Subcutaneous adipose tissue (tissue), 4 donors: ENCODE measurements around the gene HOXC4. TPM values are rescaled to one million over a fixed set of nuclear protein-coding genes. Genes with fewer than 3 reads are reported as not detected.

Experiments
- total RNA-seq, 4 donors: library from RNA; depleted of rRNA; stranded (reverse); fragments of >200 nt; gene quantifications; one replicate each; pipeline ENCODE4 v1.1.0, GENCODE V29; 2016
- TF ChIP-seq, protein P1 (sequence below): fragments of 450-650 bp; IDR thresholded peaks from one replicate; pipeline ENCODE4 v1.5.1; 2016; ENCODE audit warnings: low read depth, mild to moderate bottlenecking, control low read depth, antibody characterized with exemption, moderate library complexity

HOXC4 gene
- total RNA-seq, 4 donors from 2014 or later: 1.1 to 3.5 (median 2.1) TPM

DNA sequence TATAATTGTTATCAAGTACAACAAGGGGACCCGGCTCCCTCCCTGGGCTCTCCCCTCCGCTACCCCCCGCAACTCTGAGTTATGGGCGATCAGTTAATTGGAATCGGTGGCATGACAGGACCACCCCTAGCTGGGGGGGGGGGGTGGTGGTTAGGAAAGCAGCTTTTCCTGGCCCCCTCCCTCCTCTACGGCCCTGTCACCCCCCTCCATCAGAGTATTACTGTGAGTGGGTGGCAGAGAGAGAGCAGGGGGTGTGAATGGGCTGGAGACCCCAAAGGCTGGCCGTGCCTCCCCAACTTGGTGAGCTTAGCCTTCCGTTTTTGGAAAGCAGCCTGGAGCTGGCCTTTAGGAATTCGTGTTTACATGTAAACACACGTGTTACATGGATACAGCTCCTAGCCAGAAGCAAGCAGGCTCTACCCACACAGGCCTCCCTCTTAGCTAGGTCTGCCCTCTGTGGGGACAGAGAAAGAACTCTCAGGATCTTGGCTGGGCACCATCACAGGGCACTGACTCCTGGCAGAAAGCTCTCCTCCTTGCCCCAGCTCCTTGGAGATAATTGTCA lies 1.1 kb upstream of the HOXC4 start:
- TF ChIP-seq, protein P1, sequence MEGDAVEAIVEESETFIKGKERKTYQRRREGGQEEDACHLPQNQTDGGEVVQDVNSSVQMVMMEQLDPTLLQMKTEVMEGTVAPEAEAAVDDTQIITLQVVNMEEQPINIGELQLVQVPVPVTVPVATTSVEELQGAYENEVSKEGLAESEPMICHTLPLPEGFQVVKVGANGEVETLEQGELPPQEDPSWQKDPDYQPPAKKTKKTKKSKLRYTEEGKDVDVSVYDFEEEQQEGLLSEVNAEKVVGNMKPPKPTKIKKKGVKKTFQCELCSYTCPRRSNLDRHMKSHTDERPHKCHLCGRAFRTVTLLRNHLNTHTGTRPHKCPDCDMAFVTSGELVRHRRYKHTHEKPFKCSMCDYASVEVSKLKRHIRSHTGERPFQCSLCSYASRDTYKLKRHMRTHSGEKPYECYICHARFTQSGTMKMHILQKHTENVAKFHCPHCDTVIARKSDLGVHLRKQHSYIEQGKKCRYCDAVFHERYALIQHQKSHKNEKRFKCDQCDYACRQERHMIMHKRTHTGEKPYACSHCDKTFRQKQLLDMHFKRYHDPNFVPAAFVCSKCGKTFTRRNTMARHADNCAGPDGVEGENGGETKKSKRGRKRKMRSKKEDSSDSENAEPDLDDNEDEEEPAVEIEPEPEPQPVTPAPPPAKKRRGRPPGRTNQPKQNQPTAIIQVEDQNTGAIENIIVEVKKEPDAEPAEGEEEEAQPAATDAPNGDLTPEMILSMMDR: no peak

DNA sequence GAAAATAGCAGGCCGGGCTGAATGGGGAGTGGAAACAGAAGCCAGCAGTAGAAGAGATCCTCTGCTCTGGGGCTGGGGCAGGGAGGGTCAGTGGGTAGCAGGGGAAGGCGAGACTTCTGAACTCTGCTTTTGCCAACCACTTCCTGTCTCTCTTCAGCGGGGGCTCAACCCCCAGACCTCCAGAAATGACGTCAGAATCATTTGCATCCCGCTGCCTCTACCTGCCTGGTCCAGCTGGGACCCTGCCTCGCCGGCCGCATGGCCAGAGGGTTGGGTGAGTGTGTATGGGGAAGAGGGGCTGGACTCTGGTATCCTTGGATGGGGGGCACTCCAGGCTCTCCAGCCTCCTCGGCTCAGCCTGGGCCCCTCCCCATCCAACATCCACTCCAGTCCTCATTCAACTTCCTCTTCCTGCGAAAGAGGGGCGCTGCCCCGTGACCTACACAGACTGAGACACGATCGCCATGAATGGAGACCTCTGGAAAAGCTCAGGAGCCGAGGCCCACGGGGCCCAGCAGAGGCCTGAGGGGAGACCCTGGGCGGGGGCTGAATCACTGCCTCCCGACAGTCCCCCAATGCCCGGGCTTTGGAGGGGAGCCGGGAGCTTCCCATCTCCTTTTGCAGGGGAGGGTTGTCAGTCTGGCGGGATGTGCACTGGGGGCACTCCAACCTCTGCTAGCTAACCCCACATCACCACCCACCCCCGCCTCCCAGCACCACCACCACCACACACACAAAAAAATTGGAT lies 458 bp upstream of the HOXC4 start:
- TF ChIP-seq, protein P1: no peak

DNA sequence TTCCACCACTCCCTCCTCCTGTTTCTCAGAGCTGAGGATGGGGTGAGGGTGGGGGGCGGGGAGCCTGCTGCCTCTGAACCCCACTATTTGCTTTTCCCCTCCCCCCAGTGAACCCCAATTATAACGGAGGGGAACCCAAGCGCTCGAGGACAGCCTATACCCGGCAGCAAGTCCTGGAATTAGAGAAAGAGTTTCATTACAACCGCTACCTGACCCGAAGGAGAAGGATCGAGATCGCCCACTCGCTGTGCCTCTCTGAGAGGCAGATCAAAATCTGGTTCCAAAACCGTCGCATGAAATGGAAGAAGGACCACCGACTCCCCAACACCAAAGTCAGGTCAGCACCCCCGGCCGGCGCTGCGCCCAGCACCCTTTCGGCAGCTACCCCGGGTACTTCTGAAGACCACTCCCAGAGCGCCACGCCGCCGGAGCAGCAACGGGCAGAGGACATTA lies 1.1 kb downstream of the HOXC4 start:
- TF ChIP-seq, protein P1: no peak

DNA sequence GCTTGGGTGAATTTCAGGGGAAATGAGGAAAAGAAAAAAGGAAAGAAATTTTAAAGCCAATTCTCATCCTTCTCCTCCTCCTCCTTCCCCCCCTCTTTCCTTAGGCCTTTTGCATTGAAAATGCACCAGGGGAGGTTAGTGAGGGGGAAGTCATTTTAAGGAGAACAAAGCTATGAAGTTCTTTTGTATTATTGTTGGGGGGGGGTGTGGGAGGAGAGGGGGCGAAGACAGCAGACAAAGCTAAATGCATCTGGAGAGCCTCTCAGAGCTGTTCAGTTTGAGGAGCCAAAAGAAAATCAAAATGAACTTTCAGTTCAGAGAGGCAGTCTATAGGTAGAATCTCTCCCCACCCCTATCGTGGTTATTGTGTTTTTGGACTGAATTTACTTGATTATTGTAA lies 1.9 kb downstream of the HOXC4 start:
- TF ChIP-seq, protein P1: no peak

DNA sequence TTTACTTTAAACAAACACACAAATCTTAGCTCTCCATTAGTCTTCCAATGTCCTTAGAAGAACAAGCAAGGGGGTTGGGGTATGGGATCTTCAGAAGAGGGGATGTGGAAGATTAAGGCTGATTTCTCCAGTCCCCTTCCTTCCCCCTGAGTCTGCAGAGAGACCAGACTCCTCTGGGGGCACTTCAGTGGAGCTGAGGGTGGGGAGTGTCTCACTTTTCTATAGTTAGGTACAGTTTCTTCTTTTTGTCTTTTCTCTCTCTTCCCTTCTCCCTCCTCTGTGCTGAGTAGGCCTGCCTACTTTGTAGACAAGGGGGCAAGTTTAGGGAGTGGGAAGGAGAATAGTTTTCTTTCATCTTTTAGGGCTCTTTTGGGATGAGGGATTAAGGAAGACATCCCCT lies 2.5 kb downstream of the HOXC4 start:
- TF ChIP-seq, protein P1: no peak

DNA sequence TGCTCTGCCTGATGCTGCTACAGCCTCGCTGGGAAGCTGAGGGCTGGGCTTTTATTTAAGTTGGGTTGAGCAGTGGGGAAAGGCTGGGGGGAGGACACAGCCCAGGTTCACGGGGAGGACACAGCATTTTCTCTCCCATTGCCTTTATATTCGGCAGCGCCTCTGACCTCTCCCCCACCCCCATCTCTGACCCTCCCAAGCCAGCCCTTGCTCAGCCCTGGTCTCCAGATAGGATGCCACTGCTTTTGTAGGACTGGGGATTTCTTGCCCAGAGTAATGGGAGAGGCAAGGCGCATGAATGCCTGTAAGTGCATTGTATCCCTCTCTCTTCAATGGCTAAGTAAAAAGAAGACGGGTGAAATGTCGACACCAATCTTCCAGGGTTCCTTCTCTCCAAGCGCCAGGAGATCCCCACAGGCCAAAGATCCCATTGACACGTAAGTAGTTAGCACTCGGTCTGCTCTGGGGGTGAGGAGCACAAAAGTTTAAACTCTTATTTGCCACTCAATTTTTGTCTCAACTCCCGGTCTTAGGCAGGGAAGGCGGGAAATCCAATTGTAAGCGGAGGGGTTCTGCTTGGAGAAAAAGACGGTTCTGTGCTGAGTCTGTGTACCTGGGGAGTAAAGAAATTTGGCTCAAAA lies 4.6 kb downstream of the HOXC4 start:
- TF ChIP-seq, protein P1: no peak

DNA sequence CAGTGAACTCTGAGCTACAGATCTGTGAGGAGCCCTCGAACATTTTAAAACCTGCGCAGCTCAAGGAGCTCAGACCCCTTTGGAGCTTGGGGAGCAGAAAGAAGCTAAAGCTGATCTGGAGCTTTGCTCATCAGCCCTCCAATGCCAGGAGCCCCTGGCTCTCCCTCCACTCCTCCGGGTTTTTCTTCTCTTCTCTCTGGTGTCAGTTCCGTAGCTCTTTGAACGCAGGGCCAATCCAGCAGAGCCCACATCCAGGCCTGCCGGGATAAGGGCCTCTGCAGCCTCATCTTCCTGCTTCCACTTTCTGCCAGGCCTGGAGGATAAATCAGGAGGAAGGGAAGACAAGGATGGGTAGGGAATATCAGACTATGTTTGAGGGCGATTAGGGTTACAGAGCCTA lies 6.0 kb downstream of the HOXC4 start:
- TF ChIP-seq, protein P1: no peak
